Omental fat pad (tissue), 4 donors: ENCODE data around the gene NOL4. TPM values are rescaled to one million over a fixed set of nuclear protein-coding genes. Genes with fewer than 3 reads are reported as not detected.

Experiments
- ATAC-seq: fragments of 150-250 bp; one replicate; pipeline ENCODE4 v1.9.1; 2016; ENCODE audit warnings: mild to moderate bottlenecking, moderate library complexity; ENCODE audit not compliant: low FRiP score
- DNase-seq: peaks from one replicate; pipeline ENCODE4 v3.0.0-alpha.2; 2019; ENCODE audit warnings: low spot score
- total RNA-seq, 4 donors: library from RNA; depleted of rRNA; stranded (reverse); fragments of >200 nt; gene quantifications; one replicate each; pipeline ENCODE4 v1.1.0, GENCODE V29; 2016
- TF ChIP-seq, protein P1 (sequence below), 3 donors: fragments of 450-650 bp; IDR thresholded peaks; one replicate each; pipeline ENCODE4 v1.5.1; 2016 to 2017; ENCODE audit warnings: antibody characterized with exemption in 3 of 3, mild to moderate bottlenecking in 3 of 3, moderate library complexity in 2 of 3

NOL4 gene
- total RNA-seq, 4 donors from 2014 or later: 0.79 TPM; not detected in 3

GRCh38 chr18:34189656-34190435 is 34.9 kb downstream of the NOL4 start:
- ATAC-seq (no peak), DNase-seq (no peak)
- TF ChIP-seq, protein P1, sequence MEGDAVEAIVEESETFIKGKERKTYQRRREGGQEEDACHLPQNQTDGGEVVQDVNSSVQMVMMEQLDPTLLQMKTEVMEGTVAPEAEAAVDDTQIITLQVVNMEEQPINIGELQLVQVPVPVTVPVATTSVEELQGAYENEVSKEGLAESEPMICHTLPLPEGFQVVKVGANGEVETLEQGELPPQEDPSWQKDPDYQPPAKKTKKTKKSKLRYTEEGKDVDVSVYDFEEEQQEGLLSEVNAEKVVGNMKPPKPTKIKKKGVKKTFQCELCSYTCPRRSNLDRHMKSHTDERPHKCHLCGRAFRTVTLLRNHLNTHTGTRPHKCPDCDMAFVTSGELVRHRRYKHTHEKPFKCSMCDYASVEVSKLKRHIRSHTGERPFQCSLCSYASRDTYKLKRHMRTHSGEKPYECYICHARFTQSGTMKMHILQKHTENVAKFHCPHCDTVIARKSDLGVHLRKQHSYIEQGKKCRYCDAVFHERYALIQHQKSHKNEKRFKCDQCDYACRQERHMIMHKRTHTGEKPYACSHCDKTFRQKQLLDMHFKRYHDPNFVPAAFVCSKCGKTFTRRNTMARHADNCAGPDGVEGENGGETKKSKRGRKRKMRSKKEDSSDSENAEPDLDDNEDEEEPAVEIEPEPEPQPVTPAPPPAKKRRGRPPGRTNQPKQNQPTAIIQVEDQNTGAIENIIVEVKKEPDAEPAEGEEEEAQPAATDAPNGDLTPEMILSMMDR (IDR thresholded peaks at IDR 0.05): no peak
